ENCODE measurements around the gene KIF12.

Gene KIF12

DNA sequence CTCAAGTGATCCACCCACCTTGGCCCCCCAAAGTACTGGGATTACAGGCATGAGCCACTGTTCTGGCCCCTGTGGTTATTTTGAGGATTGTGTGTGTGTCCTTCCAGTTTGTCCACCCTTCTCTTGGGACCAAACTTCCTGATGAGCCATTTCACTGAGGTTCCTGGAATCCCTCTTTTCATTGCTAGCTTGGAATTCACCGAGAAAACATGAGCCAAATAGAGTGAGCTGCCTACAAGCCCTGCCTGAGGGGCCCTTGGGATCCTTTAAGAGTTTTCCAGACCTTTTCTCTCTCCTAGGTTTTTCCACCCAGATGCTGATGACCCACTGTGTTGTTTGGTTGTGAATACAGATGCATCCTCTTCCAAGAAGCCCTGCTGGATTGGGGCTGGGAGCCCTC lies 13.2 kb upstream of the KIF12 start:
- DNase-seq (ENCODE audit: insufficient read length, low spot score) (no peak), FAIRE-seq (no peak)

DNA sequence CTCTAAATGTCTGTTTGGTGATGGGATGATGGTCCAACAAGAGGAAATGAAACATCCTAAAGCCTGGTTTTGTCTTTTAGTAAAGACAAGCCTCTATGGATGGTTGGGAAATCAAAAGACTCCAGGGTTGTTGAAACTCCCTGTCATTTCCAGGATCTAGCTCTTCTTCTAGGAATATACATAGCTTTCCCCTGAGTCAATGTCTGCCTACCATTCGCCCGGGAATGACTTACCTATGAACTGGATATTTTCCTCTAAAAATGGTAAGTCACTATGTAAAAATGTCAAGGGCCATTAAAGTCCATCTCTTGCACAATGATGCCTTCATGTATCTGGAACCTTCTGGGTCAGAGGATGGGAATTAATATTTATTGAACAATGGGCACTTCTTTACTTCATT lies 11.1 kb upstream of the KIF12 start:
- DNase-seq (ENCODE audit: insufficient read length, low spot score) (no peak), FAIRE-seq (no peak)
- TF ChIP-seq CTCF (IDR thresholded peaks at IDR 0.05; ENCODE audit: insufficient read depth, missing control alignments), result no peak

More for the DNA sequence above, 13.2 kb upstream of the KIF12 start:
- TF ChIP-seq CTCF (IDR thresholded peaks at IDR 0.05; ENCODE audit: insufficient read depth, missing control alignments), result no peak

- no peak for DNase-seq (ENCODE audit: insufficient read length, low spot score)
- FAIRE-seq, result no peak
- TF ChIP-seq CTCF (IDR thresholded peaks at IDR 0.05; ENCODE audit: insufficient read depth, missing control alignments), result no peak
Observed at GRCh38 chr9:114109124-114109523, 10.0 kb upstream of the KIF12 start.

DNA sequence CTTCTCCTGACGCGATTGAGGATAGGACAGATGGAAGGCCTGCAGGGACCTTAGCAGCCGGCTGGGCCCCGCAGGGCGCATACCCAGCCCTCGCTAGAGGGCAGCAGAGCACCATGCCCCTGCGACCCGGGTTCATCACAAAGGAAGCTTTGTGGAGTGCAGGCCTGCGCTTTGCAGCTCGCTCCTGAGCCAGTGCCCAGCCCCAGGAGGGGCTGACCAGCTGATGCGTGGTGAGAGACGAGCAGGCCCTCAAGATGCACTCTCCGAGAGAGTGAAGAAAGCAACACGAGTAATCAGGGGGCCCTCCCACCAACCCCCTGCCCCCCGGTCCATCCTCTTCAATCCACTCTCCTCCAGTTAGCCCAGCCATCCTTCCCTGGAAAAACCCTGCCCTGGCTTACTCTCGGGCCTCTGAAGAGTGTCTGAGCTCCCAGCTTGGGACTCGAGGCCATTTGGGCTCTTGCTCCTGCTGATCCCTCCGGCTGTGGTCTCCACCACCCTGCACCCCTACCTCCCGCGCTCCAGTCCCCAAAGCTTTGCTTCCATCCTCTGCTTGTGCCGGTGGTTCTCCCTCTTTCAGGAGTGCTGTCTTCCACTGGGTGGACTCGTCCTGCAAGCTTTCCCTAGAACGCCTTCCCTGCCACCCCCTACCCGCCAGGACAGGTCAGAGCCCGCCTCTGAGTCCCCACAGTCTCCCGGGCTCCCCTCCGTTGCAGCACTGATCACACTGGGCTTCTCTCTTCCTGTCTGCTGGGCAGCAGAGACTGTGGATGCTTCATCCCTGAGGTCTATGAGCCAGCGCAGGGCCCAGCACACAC lies 9.1 kb upstream of the KIF12 start:
- DNase-seq (ENCODE audit: insufficient read length, low spot score) (peak; percentile 78), FAIRE-seq (no peak)
- peak; percentile 96 for TF ChIP-seq CTCF (IDR thresholded peaks at IDR 0.05; ENCODE audit: insufficient read depth, missing control alignments)

DNA sequence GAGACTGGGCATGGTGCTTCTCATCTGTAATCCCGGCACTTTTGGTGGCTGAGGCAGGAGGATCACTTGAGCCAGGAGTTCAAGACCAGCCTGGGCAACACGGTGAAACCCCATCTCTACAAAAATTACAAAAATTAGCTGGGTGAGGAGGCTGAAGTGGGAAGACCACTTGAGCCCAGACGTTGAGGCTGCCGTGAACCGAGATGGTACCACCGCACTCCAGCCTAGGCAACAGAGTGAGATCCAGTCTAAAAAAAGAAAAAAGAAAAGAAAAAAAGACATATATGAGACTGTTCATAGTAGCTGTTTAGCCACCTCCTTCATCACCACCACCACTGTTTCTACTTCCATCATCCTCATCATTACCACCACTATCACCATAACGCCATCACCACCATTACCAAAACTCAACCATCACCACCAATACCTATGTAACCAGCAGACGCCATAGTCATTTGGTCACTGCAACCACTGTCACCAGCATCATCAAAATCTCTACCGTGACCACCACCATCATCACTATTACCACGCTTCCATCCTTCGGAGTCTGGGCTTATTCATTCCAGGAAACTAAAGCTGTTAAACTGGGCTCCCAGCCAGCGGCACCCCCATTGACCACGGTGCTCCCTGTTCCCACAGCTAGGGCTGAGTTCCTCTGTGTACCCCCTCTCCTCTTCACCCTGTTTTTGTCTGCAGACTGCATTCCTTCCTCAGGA lies 8.4 kb upstream of the KIF12 start:
- FAIRE-seq (no peak), DNase-seq (ENCODE audit: insufficient read length, low spot score) (no peak)
- TF ChIP-seq CTCF (IDR thresholded peaks at IDR 0.05; ENCODE audit: insufficient read depth, missing control alignments), result no peak

- DNase-seq (ENCODE audit: insufficient read length, low spot score) (no peak), FAIRE-seq (no peak)
- no peak for TF ChIP-seq CTCF (IDR thresholded peaks at IDR 0.05; ENCODE audit: insufficient read depth, missing control alignments)
Observed at GRCh38 chr9:114105236-114105635, 6.1 kb upstream of the KIF12 start.

GRCh38 chr9:114102484-114102883 lies 3.4 kb upstream of the KIF12 start:
- no peak for TF ChIP-seq CTCF (IDR thresholded peaks at IDR 0.05; ENCODE audit: insufficient read depth, missing control alignments)
- DNase-seq (ENCODE audit: insufficient read length, low spot score) (no peak), FAIRE-seq (no peak)

All from D721Med (cell line).